Loucy (cell line): Measurements from ENCODE around the gene AHRR.

Source experiments
- EZH2phosphoT487 ChIP-seq: fragments of 200-600 bp; IDR thresholded peaks from 2 replicates; pipeline ENCODE4 v1.6.1; 2018; ENCODE audit warnings: antibody characterized with exemption, mild to moderate bottlenecking, moderate library complexity, borderline replicate concordance
- TF ChIP-seq, protein P1 (sequence below): fragments of 200-600 bp; sonication (generic); conservative IDR thresholded peaks from 2 replicates; pipeline ENCODE4 v1.5.1; 2014; ENCODE audit warnings: mild to moderate bottlenecking, antibody characterized with exemption, low read length

DNA sequence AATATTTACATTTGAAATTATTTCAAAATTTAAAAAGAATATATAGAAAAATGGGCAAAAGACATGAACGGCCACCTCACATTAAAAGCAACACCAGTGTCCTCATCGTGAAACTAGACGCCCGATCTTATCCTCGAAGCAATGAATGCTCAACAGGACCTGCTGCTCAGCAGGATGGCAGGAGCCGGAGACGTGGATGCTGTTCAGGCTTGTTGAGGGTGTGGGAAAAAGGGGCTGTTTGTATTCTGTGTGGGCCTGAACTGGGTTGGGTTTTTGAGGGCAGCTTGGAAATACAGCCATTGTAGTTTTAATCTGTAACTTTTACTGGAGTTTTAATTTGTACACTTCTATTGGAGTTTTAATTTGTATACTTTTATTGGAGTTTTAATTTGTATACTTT is 141.8 kb downstream of the AHRR start:
- TF ChIP-seq, protein P1, sequence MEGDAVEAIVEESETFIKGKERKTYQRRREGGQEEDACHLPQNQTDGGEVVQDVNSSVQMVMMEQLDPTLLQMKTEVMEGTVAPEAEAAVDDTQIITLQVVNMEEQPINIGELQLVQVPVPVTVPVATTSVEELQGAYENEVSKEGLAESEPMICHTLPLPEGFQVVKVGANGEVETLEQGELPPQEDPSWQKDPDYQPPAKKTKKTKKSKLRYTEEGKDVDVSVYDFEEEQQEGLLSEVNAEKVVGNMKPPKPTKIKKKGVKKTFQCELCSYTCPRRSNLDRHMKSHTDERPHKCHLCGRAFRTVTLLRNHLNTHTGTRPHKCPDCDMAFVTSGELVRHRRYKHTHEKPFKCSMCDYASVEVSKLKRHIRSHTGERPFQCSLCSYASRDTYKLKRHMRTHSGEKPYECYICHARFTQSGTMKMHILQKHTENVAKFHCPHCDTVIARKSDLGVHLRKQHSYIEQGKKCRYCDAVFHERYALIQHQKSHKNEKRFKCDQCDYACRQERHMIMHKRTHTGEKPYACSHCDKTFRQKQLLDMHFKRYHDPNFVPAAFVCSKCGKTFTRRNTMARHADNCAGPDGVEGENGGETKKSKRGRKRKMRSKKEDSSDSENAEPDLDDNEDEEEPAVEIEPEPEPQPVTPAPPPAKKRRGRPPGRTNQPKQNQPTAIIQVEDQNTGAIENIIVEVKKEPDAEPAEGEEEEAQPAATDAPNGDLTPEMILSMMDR = no peak
- TF ChIP-seq EZH2phosphoT487 = no peak
